H1 (cell line): ENCODE data around the gene SLFN12.

Experiments
- EGR1 ChIP-seq: IDR thresholded peaks from 2 replicates; pipeline ENCODE4 v1.6.1; 2011; ENCODE audit warnings: low read depth, low read length, borderline replicate concordance
- EP300 ChIP-seq, 2 experiments: IDR thresholded peaks; 1 replicate in 1 of 2; 2 replicates in 1 of 2; pipeline ENCODE4 v1.6.1; 2011 to 2012; ENCODE audit warnings: low read depth in 2 of 2, low read length in 2 of 2, mild to moderate bottlenecking in 2 of 2, borderline replicate concordance in 1 of 2, inconsistent platforms in 1 of 2, moderate library complexity in 1 of 2
- POLR2A ChIP-seq, 2 experiments: IDR thresholded peaks; 1 replicate in 1 of 2; 2 replicates in 1 of 2; pipeline ENCODE4 v1.6.1; 2011; ENCODE audit warnings: low read depth in 2 of 2, low read length in 2 of 2, mild to moderate bottlenecking in 2 of 2; ENCODE audit errors: control extremely low read depth in 1 of 2
- TF ChIP-seq, protein P1 (sequence below): IDR thresholded peaks from 2 replicates; pipeline ENCODE4 v1.6.1; 2012; ENCODE audit warnings: inconsistent platforms
- TF ChIP-seq, protein P2 (sequence below), 3 experiments: IDR thresholded peaks; 1 replicate in 2 of 3; 2 replicates in 1 of 3; pipeline versions ENCODE4 v1.5.1 to v1.6.1; 2011; ENCODE audit warnings: low read length in 3 of 3, mild to moderate bottlenecking in 3 of 3, inconsistent platforms in 2 of 3, low read depth in 1 of 3, moderate library complexity in 1 of 3; ENCODE audit not compliant: insufficient read depth in 1 of 3; ENCODE audit errors: control extremely low read depth in 1 of 3
- TF ChIP-seq, protein P3 (sequence below): IDR thresholded peaks from 2 replicates; pipeline ENCODE4 v1.6.1; 2011; ENCODE audit warnings: low read length, improper control_type of control experiment

DNA sequence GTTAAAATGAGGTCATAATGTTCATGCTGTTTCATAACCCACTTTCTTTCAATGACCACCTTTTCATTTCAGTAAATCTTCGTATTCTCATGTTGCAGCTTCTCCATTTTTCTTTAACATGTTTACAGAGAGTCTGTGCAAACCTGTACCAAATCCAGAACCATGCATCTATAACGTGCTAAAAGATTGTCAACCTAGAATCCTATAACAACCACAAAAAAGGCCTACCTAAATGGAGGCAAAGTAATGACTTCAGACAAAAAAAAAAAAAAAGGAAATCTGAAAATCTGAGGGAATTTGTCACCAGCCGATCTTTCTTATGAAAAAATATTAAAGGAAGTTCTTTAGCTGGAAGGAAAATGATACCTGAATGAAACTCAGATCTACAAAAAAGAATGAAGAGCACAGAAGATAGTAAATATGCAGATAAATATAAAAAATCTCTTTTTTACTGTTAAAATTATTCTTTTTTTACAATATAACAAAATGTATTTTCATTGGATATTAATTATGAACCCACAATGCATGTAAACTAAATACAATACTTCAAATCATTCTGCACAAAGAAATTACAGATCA lies 57.4 kb downstream of the SLFN12 start:
- TF ChIP-seq, protein P1, sequence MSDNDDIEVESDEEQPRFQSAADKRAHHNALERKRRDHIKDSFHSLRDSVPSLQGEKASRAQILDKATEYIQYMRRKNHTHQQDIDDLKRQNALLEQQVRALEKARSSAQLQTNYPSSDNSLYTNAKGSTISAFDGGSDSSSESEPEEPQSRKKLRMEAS = no peak
- TF ChIP-seq EGR1 (no peak), POLR2A (IDR thresholded peaks at IDR 0.05; ENCODE audit: control extremely low read depth in 1 of 2, low read depth in 2 of 2, low read length in 2 of 2) (no peak), EP300 (IDR thresholded peaks at IDR 0.05; ENCODE audit: borderline replicate concordance in 1 of 2, low read depth in 2 of 2, low read length in 2 of 2) (no peak)
- TF ChIP-seq, protein P2, sequence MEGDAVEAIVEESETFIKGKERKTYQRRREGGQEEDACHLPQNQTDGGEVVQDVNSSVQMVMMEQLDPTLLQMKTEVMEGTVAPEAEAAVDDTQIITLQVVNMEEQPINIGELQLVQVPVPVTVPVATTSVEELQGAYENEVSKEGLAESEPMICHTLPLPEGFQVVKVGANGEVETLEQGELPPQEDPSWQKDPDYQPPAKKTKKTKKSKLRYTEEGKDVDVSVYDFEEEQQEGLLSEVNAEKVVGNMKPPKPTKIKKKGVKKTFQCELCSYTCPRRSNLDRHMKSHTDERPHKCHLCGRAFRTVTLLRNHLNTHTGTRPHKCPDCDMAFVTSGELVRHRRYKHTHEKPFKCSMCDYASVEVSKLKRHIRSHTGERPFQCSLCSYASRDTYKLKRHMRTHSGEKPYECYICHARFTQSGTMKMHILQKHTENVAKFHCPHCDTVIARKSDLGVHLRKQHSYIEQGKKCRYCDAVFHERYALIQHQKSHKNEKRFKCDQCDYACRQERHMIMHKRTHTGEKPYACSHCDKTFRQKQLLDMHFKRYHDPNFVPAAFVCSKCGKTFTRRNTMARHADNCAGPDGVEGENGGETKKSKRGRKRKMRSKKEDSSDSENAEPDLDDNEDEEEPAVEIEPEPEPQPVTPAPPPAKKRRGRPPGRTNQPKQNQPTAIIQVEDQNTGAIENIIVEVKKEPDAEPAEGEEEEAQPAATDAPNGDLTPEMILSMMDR (IDR thresholded peaks at IDR 0.05; ENCODE audit: control extremely low read depth in 1 of 3, insufficient read depth in 1 of 3, low read depth in 1 of 3, low read length in 3 of 3) = no peak
- TF ChIP-seq, protein P3, sequence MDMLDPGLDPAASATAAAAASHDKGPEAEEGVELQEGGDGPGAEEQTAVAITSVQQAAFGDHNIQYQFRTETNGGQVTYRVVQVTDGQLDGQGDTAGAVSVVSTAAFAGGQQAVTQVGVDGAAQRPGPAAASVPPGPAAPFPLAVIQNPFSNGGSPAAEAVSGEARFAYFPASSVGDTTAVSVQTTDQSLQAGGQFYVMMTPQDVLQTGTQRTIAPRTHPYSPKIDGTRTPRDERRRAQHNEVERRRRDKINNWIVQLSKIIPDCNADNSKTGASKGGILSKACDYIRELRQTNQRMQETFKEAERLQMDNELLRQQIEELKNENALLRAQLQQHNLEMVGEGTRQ = no peak
